ENCODE results near the gene POLR1E.
A peak's percentile ranks its signal among the peaks of the same experiment; 100 is the strongest.

DNA sequence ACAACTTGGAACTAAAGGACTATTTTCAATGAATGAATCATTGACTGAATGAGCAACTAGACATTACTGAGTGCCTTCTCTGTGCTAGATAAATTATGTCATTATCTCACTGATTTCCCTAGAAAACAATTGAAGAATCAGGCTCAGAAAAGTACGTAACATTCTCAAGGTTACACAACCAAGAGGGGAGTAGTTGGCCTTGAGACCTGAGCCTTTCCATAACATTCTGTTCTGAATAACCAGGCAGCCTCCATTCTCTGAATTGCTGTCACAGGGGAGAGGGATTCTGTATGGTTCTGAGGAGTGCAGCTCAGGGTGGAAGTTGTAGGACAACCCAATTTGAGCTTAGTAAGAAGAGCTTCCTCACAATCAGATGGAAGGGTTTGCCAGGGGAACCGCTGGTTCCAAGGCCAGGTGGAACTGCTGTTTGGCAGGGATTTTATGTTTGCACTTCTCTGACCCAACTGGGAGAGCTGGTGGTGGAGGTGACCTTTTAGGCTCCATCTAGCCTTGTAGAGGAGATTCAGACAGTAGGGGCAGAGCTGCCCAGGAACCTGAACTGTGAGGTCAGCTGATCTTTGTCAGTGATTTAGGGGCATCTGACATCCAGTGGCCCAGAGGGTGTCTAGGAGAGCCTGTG, 16.3 kb downstream of the POLR1E start:
- TF ChIP-seq, protein P1, sequence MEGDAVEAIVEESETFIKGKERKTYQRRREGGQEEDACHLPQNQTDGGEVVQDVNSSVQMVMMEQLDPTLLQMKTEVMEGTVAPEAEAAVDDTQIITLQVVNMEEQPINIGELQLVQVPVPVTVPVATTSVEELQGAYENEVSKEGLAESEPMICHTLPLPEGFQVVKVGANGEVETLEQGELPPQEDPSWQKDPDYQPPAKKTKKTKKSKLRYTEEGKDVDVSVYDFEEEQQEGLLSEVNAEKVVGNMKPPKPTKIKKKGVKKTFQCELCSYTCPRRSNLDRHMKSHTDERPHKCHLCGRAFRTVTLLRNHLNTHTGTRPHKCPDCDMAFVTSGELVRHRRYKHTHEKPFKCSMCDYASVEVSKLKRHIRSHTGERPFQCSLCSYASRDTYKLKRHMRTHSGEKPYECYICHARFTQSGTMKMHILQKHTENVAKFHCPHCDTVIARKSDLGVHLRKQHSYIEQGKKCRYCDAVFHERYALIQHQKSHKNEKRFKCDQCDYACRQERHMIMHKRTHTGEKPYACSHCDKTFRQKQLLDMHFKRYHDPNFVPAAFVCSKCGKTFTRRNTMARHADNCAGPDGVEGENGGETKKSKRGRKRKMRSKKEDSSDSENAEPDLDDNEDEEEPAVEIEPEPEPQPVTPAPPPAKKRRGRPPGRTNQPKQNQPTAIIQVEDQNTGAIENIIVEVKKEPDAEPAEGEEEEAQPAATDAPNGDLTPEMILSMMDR (IDR thresholded peaks at IDR 0.05), result no peak
- TF ChIP-seq POLR2A (IDR thresholded peaks at IDR 0.05), result peak; percentile 13
